AG10803 (cell line): ENCODE results near the gene CCDC127.
A peak's percentile ranks its signal among the peaks of the same experiment; 100 is the strongest.

Experiments
- DNase-seq: peaks from one replicate; pipeline ENCODE4 v3.0.0; 2010; ENCODE audit warnings: low read depth
- H3K4me3 ChIP-seq: 2 replicates; pipeline ENCODE4 v1.5.1; 2011; ENCODE audit warnings: mild to moderate bottlenecking, low read length, control low read depth
- CTCF ChIP-seq: conservative IDR thresholded peaks from 2 replicates; pipeline ENCODE4 v1.5.1; 2011; ENCODE audit warnings: mild to moderate bottlenecking, low read length, control low read depth, inconsistent platforms

CCDC127 gene

GRCh38 chr5:154236-154635 is 63.7 kb downstream of the CCDC127 start:
- no peak overlapping the region for H3K4me3 ChIP-seq
- no peak for DNase-seq
- no peak for TF ChIP-seq CTCF

- DNase-seq: peak; percentile 30
- no peak overlapping the region for H3K4me3 ChIP-seq
- TF ChIP-seq CTCF: no peak
These were observed 64.7 kb downstream of the CCDC127 start for GRCh38 chr5:153256-153655.

GRCh38 chr5:152077-152476 is 65.9 kb downstream of the CCDC127 start:
- H3K4me3 ChIP-seq: no peak overlapping the region
- DNase-seq: no peak
- TF ChIP-seq CTCF: no peak

- no peak for TF ChIP-seq CTCF
- DNase-seq: no peak
- no peak overlapping the region for H3K4me3 ChIP-seq
These were observed 67.2 kb downstream of the CCDC127 start for GRCh38 chr5:150746-151145.

GRCh38 chr5:149745-150485 is 68.0 kb downstream of the CCDC127 start:
- DNase-seq: no peak
- TF ChIP-seq CTCF: no peak
- no peak overlapping the region for H3K4me3 ChIP-seq

GRCh38 chr5:147751-148150 is 70.2 kb downstream of the CCDC127 start:
- no peak for DNase-seq
- TF ChIP-seq CTCF: no peak
- no peak overlapping the region for H3K4me3 ChIP-seq
